ENCODE results near the gene GASK1A. TPM values are rescaled to one million over a fixed set of nuclear protein-coding genes. Genes with fewer than 3 reads are reported as not detected.

The GASK1A gene
- not detected in 5 replicates for total RNA-seq (2022; extraction: Qiagen RNA extraction)

GRCh38 chr3:42979044-42979972, at the start of gene GASK1A:
Gene GASK1A, plus strand, starts transcription at chr3:42979311. Its CDS starts 332 bp downstream, at chr3:42979643.

GRCh38 chr3:43105596-43106292, 126.6 kb downstream of the GASK1A start, which contains the start of gene POMGNT2:
Gene POMGNT2, minus strand, starts transcription at chr3:43106079. Its CDS starts 24,648 bp downstream, at chr3:43081431.

Other genes starting within 250 kb of the GASK1A start
- 0.39 to 0.61 TPM (median 0.50 TPM) in 5 replicates for gene CCDC13, start 206.1 kb upstream of the GASK1A start, total RNA-seq (2022; extraction: Qiagen RNA extraction)
- gene HIGD1A, start 174.8 kb upstream of the GASK1A start, total RNA-seq (2022; extraction: Qiagen RNA extraction), result 70.1 to 95.7 TPM (median 73.2 TPM) in 5 replicates
- 0.04 to 0.11 TPM (median 0.05 TPM) in 5 replicates for gene ACKR2, start 169.9 kb upstream of the GASK1A start, total RNA-seq (2022; extraction: Qiagen RNA extraction)
- gene CYP8B1, start 103.4 kb upstream of the GASK1A start, total RNA-seq (2022; extraction: Qiagen RNA extraction), result not detected in 5 replicates
- gene ZNF662, start 73.2 kb upstream of the GASK1A start, total RNA-seq (2022; extraction: Qiagen RNA extraction), result not detected in 5 replicates
- gene POMGNT2, start 126.8 kb downstream of the GASK1A start, total RNA-seq (2022; extraction: Qiagen RNA extraction), result 6.0 to 8.8 TPM (median 7.3 TPM) in 5 replicates

Data from A549 treated with dexamethasone at 1 μM for 4 hours (cell line).